GM19351 (cell line): Measurements from ENCODE around the gene ADCY6.

Source experiments
- ATAC-seq: cut with Tn5 transposase; IDR thresholded peaks from one replicate; pipeline ENCODE4 v1.9.1; 2021; ENCODE audit warnings: mild to moderate bottlenecking, moderate library complexity; ENCODE audit not compliant: unreplicated experiment

Gene ADCY6

GRCh38 chr12:48788854-48789775 is at the start of gene ADCY6:
ADCY6 (minus strand) TSS chr12:48789089; CDS start chr12:48783434, 5,655 bp downstream.
- no peak for ATAC-seq

GRCh38 chr12:48838048-48838447 is 49.2 kb upstream of the ADCY6 start:
- no peak for ATAC-seq

- no peak for ATAC-seq
These were observed 43.6 kb upstream of the ADCY6 start for GRCh38 chr12:48832321-48833060.

GRCh38 chr12:48831257-48831656 is 42.4 kb upstream of the ADCY6 start:
- ATAC-seq: no peak

- ATAC-seq: no peak
These were observed 40.1 kb upstream of the ADCY6 start for GRCh38 chr12:48828841-48829575.

- ATAC-seq: no peak
These were observed 39.4 kb upstream of the ADCY6 start for GRCh38 chr12:48828293-48828692.

- no peak for ATAC-seq
These were observed 38.7 kb upstream of the ADCY6 start for GRCh38 chr12:48827513-48828096.

- ATAC-seq: no peak
These were observed 38.1 kb upstream of the ADCY6 start for GRCh38 chr12:48827026-48827425.

GRCh38 chr12:48826209-48826855 is 37.4 kb upstream of the ADCY6 start:
- no peak for ATAC-seq

- ATAC-seq: no peak
These were observed 36.0 kb upstream of the ADCY6 start for GRCh38 chr12:48824905-48825304.

- ATAC-seq: no peak
These were observed 35.2 kb upstream of the ADCY6 start for GRCh38 chr12:48824112-48824511.

- ATAC-seq: no peak
These were observed 34.4 kb upstream of the ADCY6 start for GRCh38 chr12:48823281-48823680.

GRCh38 chr12:48822711-48823110 is 33.8 kb upstream of the ADCY6 start:
- ATAC-seq: no peak

GRCh38 chr12:48822139-48822538 is 33.2 kb upstream of the ADCY6 start:
- ATAC-seq: no peak

GRCh38 chr12:48819986-48820725 is 31.3 kb upstream of the ADCY6 start:
- no peak for ATAC-seq

GRCh38 chr12:48818831-48819590 is 30.1 kb upstream of the ADCY6 start:
- no peak for ATAC-seq

- ATAC-seq: no peak
These were observed 29.3 kb upstream of the ADCY6 start, which contains the start of gene CACNB3 for GRCh38 chr12:48817873-48818830. CACNB3 (plus strand) TSS chr12:48818496; CDS start chr12:48818930, 434 bp downstream.
